SK-N-SH treated with all-trans-retinoic acid at 6 μM for 48 hours (cell line): ENCODE measurements around the gene NIPSNAP3A.

Experiments used
- ATAC-seq: fragments of 200-7000 bp; cut with Tn5 transposase; 3 replicates; pipeline ENCODE4 v1.9.1; 2020; ENCODE audit warnings: mild to moderate bottlenecking, moderate library complexity
- ARNTL ChIP-seq: fragments of 450-650 bp; formaldehyde crosslinking; IDR thresholded peaks from 2 replicates; pipeline ENCODE4 v1.5.0; 2020; ENCODE audit warnings: low read depth, mild to moderate bottlenecking, moderate library complexity, borderline replicate concordance
- BACH2 ChIP-seq: fragments of 250-450 bp; sonication (Bioruptor Pico); IDR thresholded peaks from 2 replicates; pipeline ENCODE4 v1.9.0; 2021; ENCODE audit warnings: mild to moderate bottlenecking, borderline replicate concordance
- CSDC2 ChIP-seq: fragments of 250-450 bp; sonication (Bioruptor Pico); IDR thresholded peaks from 2 replicates; pipeline ENCODE4 v1.5.0; 2020; ENCODE audit warnings: mild to moderate bottlenecking, moderate library complexity
- ESRRG ChIP-seq: fragments of 250-450 bp; sonication (Bioruptor Pico); IDR thresholded peaks from 2 replicates; pipeline ENCODE4 v1.6.1; 2021; ENCODE audit warnings: mild to moderate bottlenecking
- GLIS3 ChIP-seq: fragments of 250-450 bp; sonication (Bioruptor Pico); IDR thresholded peaks from 2 replicates; pipeline ENCODE4 v1.5.0; 2020; ENCODE audit warnings: mild to moderate bottlenecking, moderate library complexity
- ISL1 ChIP-seq: fragments of 250-450 bp; sonication (Bioruptor Pico); IDR thresholded peaks from 2 replicates; pipeline ENCODE4 v2.1.2; 2022; ENCODE audit warnings: mild to moderate bottlenecking, moderate library complexity
- PATZ1 ChIP-seq: fragments of 250-450 bp; sonication (Bioruptor Pico); IDR thresholded peaks from 2 replicates; pipeline ENCODE4 v1.8.0; 2020; ENCODE audit warnings: mild to moderate bottlenecking, moderate library complexity, borderline replicate concordance
- POU6F1 ChIP-seq: fragments of 250-450 bp; sonication (Bioruptor Pico); IDR thresholded peaks from 2 replicates; pipeline ENCODE4 v1.8.0; 2021; ENCODE audit warnings: low read depth, mild to moderate bottlenecking, moderate library complexity, borderline replicate concordance
- PPARA ChIP-seq: fragments of 250-450 bp; sonication (Bioruptor Pico); IDR thresholded peaks from 2 replicates; pipeline ENCODE4 v1.5.0; 2020; ENCODE audit warnings: mild to moderate bottlenecking, borderline replicate concordance
- SNAI2 ChIP-seq: fragments of 250-450 bp; sonication (Bioruptor Pico); IDR thresholded peaks from 2 replicates; pipeline ENCODE4 v1.5.0; 2020; ENCODE audit warnings: mild to moderate bottlenecking, moderate library complexity
- TOX ChIP-seq: fragments of 250-450 bp; sonication (Bioruptor Pico); IDR thresholded peaks from 2 replicates; pipeline ENCODE4 v1.8.0; 2021; ENCODE audit warnings: mild to moderate bottlenecking, moderate library complexity, borderline replicate concordance
- ZC3H10 ChIP-seq: fragments of 250-450 bp; sonication (Bioruptor Pico); IDR thresholded peaks from 2 replicates; pipeline ENCODE4 v1.5.1; 2021; ENCODE audit warnings: mild to moderate bottlenecking, moderate library complexity
- ZFP30 ChIP-seq: fragments of 450-650 bp; formaldehyde crosslinking; IDR thresholded peaks from 2 replicates; pipeline ENCODE4 v1.5.0; 2022; ENCODE audit warnings: mild to moderate bottlenecking, moderate library complexity
- ZNF565 ChIP-seq: fragments of 450-650 bp; formaldehyde crosslinking; conservative IDR thresholded peaks from 2 replicates; pipeline ENCODE4 v1.5.0; 2020; ENCODE audit warnings: low read depth, mild to moderate bottlenecking, moderate library complexity
- ZNF70 ChIP-seq: fragments of 450-650 bp; formaldehyde crosslinking; IDR thresholded peaks from 2 replicates; pipeline ENCODE4 v1.5.0; 2020; ENCODE audit warnings: mild to moderate bottlenecking, moderate library complexity
- ZNF8 ChIP-seq: fragments of 450-650 bp; formaldehyde crosslinking; IDR thresholded peaks from 2 replicates; pipeline ENCODE4 v1.5.0; 2020; ENCODE audit warnings: mild to moderate bottlenecking, moderate library complexity
- TF ChIP-seq, protein P1 (sequence below): fragments of 250-450 bp; sonication (Bioruptor Pico); IDR thresholded peaks from 2 replicates; pipeline ENCODE4 v1.5.0; 2020; ENCODE audit warnings: mild to moderate bottlenecking, moderate library complexity
- TF ChIP-seq, protein P2 (sequence below): fragments of 250-450 bp; sonication (Bioruptor Pico); IDR thresholded peaks from 2 replicates; pipeline ENCODE4 v1.5.1; 2021; ENCODE audit warnings: mild to moderate bottlenecking, moderate library complexity

The NIPSNAP3A gene

DNA sequence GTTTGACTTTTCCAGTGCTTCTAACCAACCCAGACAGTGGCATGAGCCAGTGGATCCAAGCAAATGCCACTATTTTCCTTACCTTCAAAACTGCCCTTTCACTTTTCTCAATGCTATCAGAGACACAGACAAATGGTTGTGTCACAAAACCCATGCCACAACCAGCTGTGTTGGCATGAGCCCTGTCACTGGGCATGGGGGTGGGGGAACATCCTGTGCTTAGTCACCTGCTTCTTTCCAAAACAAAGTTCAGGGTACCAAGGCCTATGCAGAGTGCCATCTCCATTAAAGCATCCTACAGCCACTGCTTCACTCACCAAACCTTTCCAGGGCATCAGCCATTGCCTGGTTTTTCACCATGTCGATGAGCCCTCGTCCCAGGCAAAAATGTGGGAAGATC lies 46.6 kb downstream of the NIPSNAP3A start:
- ATAC-seq = no peak

GRCh38 chr9:104795082-104795481 lies 47.6 kb downstream of the NIPSNAP3A start:
- TF ChIP-seq ZFP30 (CRISPR knock-in tag) = no peak
- TF ChIP-seq ZNF565 (CRISPR knock-in tag) = no peak
- TF ChIP-seq GLIS3 (CRISPR knock-in tag) = no peak
- no peak for TF ChIP-seq BACH2 (CRISPR knock-in tag)
- no peak for TF ChIP-seq POU6F1 (CRISPR knock-in tag)
- no peak for TF ChIP-seq SNAI2 (CRISPR knock-in tag)
- TF ChIP-seq CSDC2 = no peak
- no peak for TF ChIP-seq PPARA (CRISPR knock-in tag)
- TF ChIP-seq, protein P1, sequence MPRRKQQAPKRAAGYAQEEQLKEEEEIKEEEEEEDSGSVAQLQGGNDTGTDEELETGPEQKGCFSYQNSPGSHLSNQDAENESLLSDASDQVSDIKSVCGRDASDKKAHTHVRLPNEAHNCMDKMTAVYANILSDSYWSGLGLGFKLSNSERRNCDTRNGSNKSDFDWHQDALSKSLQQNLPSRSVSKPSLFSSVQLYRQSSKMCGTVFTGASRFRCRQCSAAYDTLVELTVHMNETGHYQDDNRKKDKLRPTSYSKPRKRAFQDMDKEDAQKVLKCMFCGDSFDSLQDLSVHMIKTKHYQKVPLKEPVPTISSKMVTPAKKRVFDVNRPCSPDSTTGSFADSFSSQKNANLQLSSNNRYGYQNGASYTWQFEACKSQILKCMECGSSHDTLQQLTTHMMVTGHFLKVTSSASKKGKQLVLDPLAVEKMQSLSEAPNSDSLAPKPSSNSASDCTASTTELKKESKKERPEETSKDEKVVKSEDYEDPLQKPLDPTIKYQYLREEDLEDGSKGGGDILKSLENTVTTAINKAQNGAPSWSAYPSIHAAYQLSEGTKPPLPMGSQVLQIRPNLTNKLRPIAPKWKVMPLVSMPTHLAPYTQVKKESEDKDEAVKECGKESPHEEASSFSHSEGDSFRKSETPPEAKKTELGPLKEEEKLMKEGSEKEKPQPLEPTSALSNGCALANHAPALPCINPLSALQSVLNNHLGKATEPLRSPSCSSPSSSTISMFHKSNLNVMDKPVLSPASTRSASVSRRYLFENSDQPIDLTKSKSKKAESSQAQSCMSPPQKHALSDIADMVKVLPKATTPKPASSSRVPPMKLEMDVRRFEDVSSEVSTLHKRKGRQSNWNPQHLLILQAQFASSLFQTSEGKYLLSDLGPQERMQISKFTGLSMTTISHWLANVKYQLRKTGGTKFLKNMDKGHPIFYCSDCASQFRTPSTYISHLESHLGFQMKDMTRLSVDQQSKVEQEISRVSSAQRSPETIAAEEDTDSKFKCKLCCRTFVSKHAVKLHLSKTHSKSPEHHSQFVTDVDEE = no peak
- TF ChIP-seq, protein P2, sequence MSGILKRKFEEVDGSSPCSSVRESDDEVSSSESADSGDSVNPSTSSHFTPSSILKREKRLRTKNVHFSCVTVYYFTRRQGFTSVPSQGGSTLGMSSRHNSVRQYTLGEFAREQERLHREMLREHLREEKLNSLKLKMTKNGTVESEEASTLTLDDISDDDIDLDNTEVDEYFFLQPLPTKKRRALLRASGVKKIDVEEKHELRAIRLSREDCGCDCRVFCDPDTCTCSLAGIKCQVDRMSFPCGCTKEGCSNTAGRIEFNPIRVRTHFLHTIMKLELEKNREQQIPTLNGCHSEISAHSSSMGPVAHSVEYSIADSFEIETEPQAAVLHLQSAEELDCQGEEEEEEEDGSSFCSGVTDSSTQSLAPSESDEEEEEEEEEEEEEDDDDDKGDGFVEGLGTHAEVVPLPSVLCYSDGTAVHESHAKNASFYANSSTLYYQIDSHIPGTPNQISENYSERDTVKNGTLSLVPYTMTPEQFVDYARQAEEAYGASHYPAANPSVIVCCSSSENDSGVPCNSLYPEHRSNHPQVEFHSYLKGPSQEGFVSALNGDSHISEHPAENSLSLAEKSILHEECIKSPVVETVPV (CRISPR knock-in tag) = no peak
- no peak for TF ChIP-seq ISL1
- TF ChIP-seq ZNF8 (CRISPR knock-in tag) = no peak
- TF ChIP-seq ESRRG (CRISPR knock-in tag) = no peak
- TF ChIP-seq PATZ1 (CRISPR knock-in tag) = no peak
- no peak for TF ChIP-seq ZC3H10 (CRISPR knock-in tag)
- no peak for TF ChIP-seq TOX (CRISPR knock-in tag)
- ATAC-seq = no peak

More for the DNA sequence above, 46.6 kb downstream of the NIPSNAP3A start:
- TF ChIP-seq ZNF565 (CRISPR knock-in tag) = no peak
- no peak for TF ChIP-seq POU6F1 (CRISPR knock-in tag)
- no peak for TF ChIP-seq BACH2 (CRISPR knock-in tag)
- TF ChIP-seq SNAI2 (CRISPR knock-in tag) = no peak
- no peak for TF ChIP-seq ISL1
- TF ChIP-seq, protein P1 = no peak
- no peak for TF ChIP-seq ARNTL
- TF ChIP-seq ZFP30 (CRISPR knock-in tag) = no peak
- TF ChIP-seq ZNF70 (CRISPR knock-in tag) = no peak
